ENCODE results near the gene KDM2A. TPM values are rescaled to one million over a fixed set of nuclear protein-coding genes. Genes with fewer than 3 reads are reported as not detected.

The KDM2A gene
- total and polyA plus RNA-seq, 2 of the 13 experiments (the other 11 are each of a cell fraction or from before 2014, with no cell fraction given): 31.3 to 31.4 TPM

- TF ChIP-seq ZGPAT (CRISPR knock-in tag; IDR thresholded peaks at IDR 0.05): no peak
- no peak for TF ChIP-seq CEBPB (IDR thresholded peaks at IDR 0.05; ENCODE audit: borderline replicate concordance, low read depth, low read length)
- no peak for TF ChIP-seq ZNF709 (CRISPR knock-in tag; IDR thresholded peaks at IDR 0.05)
Observed at GRCh38 chr11:67098799-67099429, 20.1 kb upstream of the KDM2A start (continued).

GRCh38 chr11:67099831-67100324 is 19.2 kb upstream of the KDM2A start:
- DNase-seq (ENCODE audit: low spot score): no peak

GRCh38 chr11:67102664-67103063 is 16.4 kb upstream of the KDM2A start:
- H2AFZ ChIP-seq (ENCODE audit: low read length): no peak overlapping the region
- TF ChIP-seq ATF7 (IDR thresholded peaks at IDR 0.05) (peak; percentile 60; the same call in 1 of the 2 replicates), ATF7 (CRISPR knock-in tag; IDR thresholded peaks at IDR 0.05) (no peak), CREB1 (IDR thresholded peaks at IDR 0.05) (peak; percentile 55; the same call in 1 of the 2 replicates), CREB1 (CRISPR knock-in tag; IDR thresholded peaks at IDR 0.05) (no peak), ATRX (CRISPR knock-in tag; IDR thresholded peaks at IDR 0.05; ENCODE audit: borderline replicate concordance) (no peak)
- H3K36me3 ChIP-seq (replicated peaks in 1 of 2; ENCODE audit: control insufficient read depth in 1 of 2, insufficient read depth in 2 of 2, low read length in 2 of 2): no peaks in the 10 kb centered on the region
- POLR2A ChIA-PET: no interaction called here
- CTCF ChIA-PET (ENCODE audit: low intra/inter-chr PET ratio, low total read pairs): no interaction called here
- no TSS peak for BruUV-seq (replicated peaks)
- H3K4me2 ChIP-seq (ENCODE audit: low read depth, low read length): no peak overlapping the region
- no peaks in the 10 kb centered on the region for H3K79me2 ChIP-seq (ENCODE audit: insufficient read depth, low read length)
- WGBS (ENCODE audit: low lambda C conversion rate): 73% methylated on average over 8 of the region's 8 CpGs
- no peak overlapping the region for H3K4me3 ChIP-seq (replicated peaks in 1 of 3; ENCODE audit: insufficient read depth in 1 of 3, low read depth in 2 of 3, low read length in 3 of 3)
- H3K27me3 ChIP-seq (ENCODE audit: control insufficient read depth in 1 of 2, insufficient read depth in 2 of 2, low read length in 2 of 2): peaks cover 0 to 7% of the 10 kb centered on the region in 2 experiments; a peak in 4 of 5 replicates
- H3K9me3 ChIP-seq (ENCODE audit: low read length): no peaks in the 10 kb centered on the region
- DNase-seq (ENCODE audit: low spot score) (no peak), ATAC-seq (no peak), FAIRE-seq (no peak)
- intact Hi-C loops (cut with micrococcal nuclease; ENCODE audit: unreplicated experiment) (no loop called here), in situ Hi-C loops (cut with HindIII; ENCODE audit: extremely low pct_ligation_motif_present, low pct_unique_long_range_greater_than_20kb) (no loop called here)
- H4K20me1 ChIP-seq (ENCODE audit: insufficient read depth, low read length): no peaks in the 10 kb centered on the region
- H3K4me1 ChIP-seq (ENCODE audit: insufficient read depth, low read length): peaks cover 18% of the 10 kb centered on the region
- H3K9ac ChIP-seq (ENCODE audit: insufficient read depth, low read depth, low read length): no peak overlapping the region
- H3K27ac ChIP-seq (ENCODE audit: extremely low read length, insufficient read depth, low read length): no peak overlapping the region

More at GRCh38 chr11:67099831-67100324, 19.2 kb upstream of the KDM2A start:
- no peaks in the 10 kb centered on the region for H3K9me3 ChIP-seq (ENCODE audit: low read length)
- no peaks in the 10 kb centered on the region for H3K79me2 ChIP-seq (ENCODE audit: insufficient read depth, low read length)
- WGBS (ENCODE audit: low lambda C conversion rate): 67% methylated on average over 6 of the region's 6 CpGs
- TF ChIP-seq ZEB1 (IDR thresholded peaks at IDR 0.05; ENCODE audit: insufficient replicate concordance, low read depth) (no peak), DMAP1 (CRISPR knock-in tag; IDR thresholded peaks at IDR 0.05) (no peak)
- no peaks in the 10 kb centered on the region for H4K20me1 ChIP-seq (ENCODE audit: insufficient read depth, low read length)
- ATAC-seq (peak; percentile 32; the same call in 2 of the 3 replicates), FAIRE-seq (no peak)
- H3K9ac ChIP-seq (ENCODE audit: insufficient read depth, low read depth, low read length): no peak overlapping the region
- H3K27me3 ChIP-seq (ENCODE audit: control insufficient read depth in 1 of 2, insufficient read depth in 2 of 2, low read length in 2 of 2): peaks cover 0 to 7% of the 10 kb centered on the region in 2 experiments; a peak in 4 of 5 replicates
- H3K4me1 ChIP-seq (ENCODE audit: insufficient read depth, low read length): peaks cover 24% of the 10 kb centered on the region
- ChIA-PET CTCF (ENCODE audit: low intra/inter-chr PET ratio, low total read pairs) (no interaction called here), POLR2A (no interaction called here)
- in situ Hi-C loops (cut with HindIII; ENCODE audit: extremely low pct_ligation_motif_present, low pct_unique_long_range_greater_than_20kb) (no loop called here), intact Hi-C loops (cut with micrococcal nuclease; ENCODE audit: unreplicated experiment) (no loop called here)
- no TSS peak for BruUV-seq (replicated peaks)
- H3K4me2 ChIP-seq (ENCODE audit: low read depth, low read length): 0 out of 2 replicates have a peak overlapping the region, but pooled peaks have one; percentile 2
- H3K36me3 ChIP-seq (replicated peaks in 1 of 2; ENCODE audit: control insufficient read depth in 1 of 2, insufficient read depth in 2 of 2, low read length in 2 of 2): no peaks in the 10 kb centered on the region
- no peak overlapping the region for H3K27ac ChIP-seq (ENCODE audit: extremely low read length, insufficient read depth, low read length)
- no peak overlapping the region for H2AFZ ChIP-seq (ENCODE audit: low read length)
- no peak overlapping the region for H3K4me3 ChIP-seq (replicated peaks in 1 of 3; ENCODE audit: insufficient read depth in 1 of 3, low read depth in 2 of 3, low read length in 3 of 3)
